HEK293 (cell line): ENCODE data around the gene CPXM2.

Experiments used
- BCL11A ChIP-seq: fragments of 450-650 bp; formaldehyde crosslinking; IDR thresholded peaks from 2 replicates; pipeline ENCODE4 v1.5.1; 2016; ENCODE audit warnings: low read depth, missing biosample characterization, missing genetic modification characterization
- KLF1 ChIP-seq: fragments of 450-650 bp; formaldehyde crosslinking; IDR thresholded peaks from 2 replicates; pipeline ENCODE4 v1.5.1; 2016; ENCODE audit warnings: missing biosample characterization, missing genetic modification characterization
- KLF10 ChIP-seq: fragments of 450-650 bp; IDR thresholded peaks from 2 replicates; pipeline ENCODE4 v1.5.1; 2018; ENCODE audit warnings: missing biosample characterization, mild to moderate bottlenecking, missing genetic modification characterization
- KLF17 ChIP-seq: fragments of 450-650 bp; formaldehyde crosslinking; IDR thresholded peaks from 2 replicates; pipeline ENCODE4 v1.5.1; 2016; ENCODE audit warnings: missing biosample characterization, missing genetic modification characterization
- PRDM1 ChIP-seq: fragments of 450-650 bp; formaldehyde crosslinking; IDR thresholded peaks from 2 replicates; pipeline ENCODE4; 2016; ENCODE audit warnings: missing biosample characterization, missing genetic modification characterization
- PRDM2 ChIP-seq: fragments of 450-650 bp; formaldehyde crosslinking; IDR thresholded peaks from 2 replicates; pipeline ENCODE4 v1.5.1; 2016; ENCODE audit warnings: missing biosample characterization, missing genetic modification characterization, borderline replicate concordance
- YY1 ChIP-seq: fragments of 450-650 bp; formaldehyde crosslinking; IDR thresholded peaks from 2 replicates; pipeline ENCODE4 v1.5.1; 2018; ENCODE audit warnings: missing biosample characterization, missing genetic modification characterization
- ZBTB17 ChIP-seq: fragments of 450-650 bp; formaldehyde crosslinking; IDR thresholded peaks from 2 replicates; pipeline ENCODE4 v1.5.1; 2016; ENCODE audit warnings: missing biosample characterization, missing genetic modification characterization
- ZFP37 ChIP-seq: fragments of 450-650 bp; formaldehyde crosslinking; IDR thresholded peaks from 2 replicates; pipeline ENCODE4 v1.5.1; 2016; ENCODE audit warnings: missing biosample characterization, missing genetic modification characterization
- ZNF202 ChIP-seq: fragments of 450-650 bp; formaldehyde crosslinking; IDR thresholded peaks from 2 replicates; pipeline ENCODE4 v1.5.1; 2016; ENCODE audit warnings: missing biosample characterization, missing genetic modification characterization, borderline replicate concordance
- ZNF561 ChIP-seq: fragments of 450-650 bp; IDR thresholded peaks from 2 replicates; pipeline ENCODE4 v1.5.1; 2018; ENCODE audit warnings: missing biosample characterization, missing genetic modification characterization, borderline replicate concordance
- ZSCAN18 ChIP-seq: fragments of 450-650 bp; formaldehyde crosslinking; IDR thresholded peaks from 2 replicates; pipeline ENCODE4 v1.5.1; 2016; ENCODE audit warnings: missing biosample characterization, missing genetic modification characterization
- TF ChIP-seq, protein P1 (sequence below): fragments of 450-650 bp; formaldehyde crosslinking; IDR thresholded peaks from 2 replicates; pipeline ENCODE4 v1.5.1; 2016; ENCODE audit warnings: missing biosample characterization, missing genetic modification characterization

GRCh38 chr10:123852411-123852951, 39.1 kb downstream of the CPXM2 start:
- TF ChIP-seq, protein P1, sequence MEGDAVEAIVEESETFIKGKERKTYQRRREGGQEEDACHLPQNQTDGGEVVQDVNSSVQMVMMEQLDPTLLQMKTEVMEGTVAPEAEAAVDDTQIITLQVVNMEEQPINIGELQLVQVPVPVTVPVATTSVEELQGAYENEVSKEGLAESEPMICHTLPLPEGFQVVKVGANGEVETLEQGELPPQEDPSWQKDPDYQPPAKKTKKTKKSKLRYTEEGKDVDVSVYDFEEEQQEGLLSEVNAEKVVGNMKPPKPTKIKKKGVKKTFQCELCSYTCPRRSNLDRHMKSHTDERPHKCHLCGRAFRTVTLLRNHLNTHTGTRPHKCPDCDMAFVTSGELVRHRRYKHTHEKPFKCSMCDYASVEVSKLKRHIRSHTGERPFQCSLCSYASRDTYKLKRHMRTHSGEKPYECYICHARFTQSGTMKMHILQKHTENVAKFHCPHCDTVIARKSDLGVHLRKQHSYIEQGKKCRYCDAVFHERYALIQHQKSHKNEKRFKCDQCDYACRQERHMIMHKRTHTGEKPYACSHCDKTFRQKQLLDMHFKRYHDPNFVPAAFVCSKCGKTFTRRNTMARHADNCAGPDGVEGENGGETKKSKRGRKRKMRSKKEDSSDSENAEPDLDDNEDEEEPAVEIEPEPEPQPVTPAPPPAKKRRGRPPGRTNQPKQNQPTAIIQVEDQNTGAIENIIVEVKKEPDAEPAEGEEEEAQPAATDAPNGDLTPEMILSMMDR (tag by site-specific recombination) = no peak
- TF ChIP-seq PRDM2 (no peak), KLF10 (tag by site-specific recombination) (no peak), YY1 (tag by site-specific recombination) (no peak), ZNF561 (tag by site-specific recombination) (no peak), ZSCAN18 (tag by site-specific recombination) (no peak), KLF1 (tag by site-specific recombination) (no peak), BCL11A (tag by site-specific recombination) (no peak), KLF17 (tag by site-specific recombination) (no peak), ZNF202 (tag by site-specific recombination) (no peak), PRDM1 (tag by site-specific recombination) (no peak), ZBTB17 (tag by site-specific recombination) (no peak), ZFP37 (tag by site-specific recombination) (no peak)
